Tracheal epithelial cell (primary cell): ENCODE results near the gene RPL35A. TPM values are rescaled to one million over a fixed set of nuclear protein-coding genes. Genes with fewer than 3 reads are reported as not detected.

Experiments
- total RNA-seq: library from RNA; depleted of rRNA; stranded (reverse); fragments of >200 nt; gene quantifications from 2 replicates; pipeline ENCODE4 v1.2.1, GENCODE V29; 2014

RPL35A gene
- total RNA-seq: 563 and 646 TPM in 2 replicates

DNA sequence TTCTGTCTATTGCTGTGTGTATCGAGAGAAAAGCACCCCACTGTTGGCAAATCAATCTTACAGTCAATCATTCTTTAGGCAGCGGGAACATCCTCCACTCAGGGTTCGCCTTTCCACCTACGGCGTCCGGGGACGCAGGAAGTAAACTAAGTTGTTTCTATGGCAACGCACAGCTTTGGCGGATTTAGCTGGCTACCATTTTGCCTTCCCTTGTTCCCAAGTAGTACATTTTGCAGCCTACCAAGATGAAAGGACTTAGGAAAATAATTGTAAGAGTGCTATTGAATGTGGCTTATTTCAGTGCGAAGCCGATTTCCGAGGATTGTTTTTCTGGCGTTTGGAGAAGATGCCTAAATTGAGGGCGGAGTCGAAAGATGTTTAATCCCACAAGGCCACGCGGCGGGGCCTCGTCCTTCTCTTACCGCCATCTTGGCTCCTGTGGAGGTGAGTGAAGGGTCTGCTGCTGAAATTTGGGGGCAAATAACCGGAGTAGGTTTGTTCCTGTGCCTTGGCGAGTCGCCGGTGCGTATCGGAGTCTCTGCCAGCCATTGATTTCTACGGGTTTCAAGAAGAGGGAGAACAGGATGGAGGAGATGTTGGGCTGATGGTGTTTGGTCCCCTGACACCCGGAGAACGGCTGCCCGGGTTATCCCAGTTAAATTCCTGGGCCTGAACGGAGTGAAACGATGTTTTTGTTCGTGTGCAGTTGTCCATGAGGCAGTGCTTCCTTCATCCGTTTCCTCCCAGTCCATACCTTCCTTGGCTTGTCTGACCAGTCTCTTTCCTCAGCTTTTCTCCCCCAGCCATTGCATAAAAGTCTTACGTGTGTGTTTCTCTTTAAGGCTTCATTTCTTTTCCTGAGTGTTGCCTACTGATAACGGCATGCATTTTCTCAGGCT is at the start of gene RPL35A:
TSS of gene RPL35A (plus strand) at position 413 of the 899 bp plus-strand sequence. CDS start 778 bp downstream, outside the sequence.

DNA sequence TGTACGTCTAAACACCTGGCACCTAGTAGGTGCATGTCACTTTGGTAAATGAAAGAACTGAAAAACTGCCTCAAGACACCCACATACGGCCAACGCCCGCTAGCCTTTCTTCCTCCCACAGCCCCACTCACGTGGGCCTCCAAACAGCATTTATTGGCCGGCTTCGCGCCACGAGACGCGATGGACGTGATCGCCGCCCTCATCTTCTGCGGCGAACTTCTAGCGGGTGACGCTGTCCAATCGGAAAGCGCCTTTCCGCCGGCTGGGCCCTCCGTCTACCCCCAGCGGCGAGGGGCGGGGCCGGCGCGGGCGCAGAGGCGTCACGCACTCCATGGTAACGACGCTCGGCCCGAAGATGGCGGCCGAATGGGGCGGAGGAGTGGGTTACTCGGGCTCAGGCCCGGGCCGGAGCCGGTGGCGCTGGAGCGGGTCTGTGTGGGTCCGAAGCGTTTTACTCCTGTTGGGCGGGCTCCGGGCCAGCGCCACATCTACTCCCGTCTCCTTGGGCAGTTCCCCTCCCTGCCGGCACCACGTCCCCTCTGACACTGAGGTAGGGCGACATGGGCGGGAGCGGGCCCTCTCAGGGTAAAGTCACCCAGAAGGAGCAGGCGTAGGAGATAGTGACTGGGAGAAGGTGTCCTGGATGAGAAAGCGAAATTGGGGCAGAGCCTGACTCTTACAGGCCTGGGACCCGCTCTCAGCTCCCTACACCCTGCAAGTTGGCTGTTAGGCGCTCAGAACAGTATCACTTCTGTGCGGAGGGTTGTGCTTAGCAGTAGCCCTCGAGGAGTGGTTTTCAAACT is 10.1 kb downstream of the RPL35A start, which contains the start of gene LMLN:
TSS of gene LMLN (plus strand) at position 327 of the 803 bp plus-strand sequence. CDS start at position 356, 29 bp downstream.

Other genes with a start within 250 kb of the RPL35A start
- gene RUBCN, start 213.3 kb upstream of the RPL35A start, total RNA-seq: 7.7 and 9.9 TPM in 2 replicates
- gene FYTTD1, start 200.3 kb upstream of the RPL35A start, total RNA-seq: 65.2 and 72.8 TPM in 2 replicates
- 20.9 and 31.1 TPM in 2 replicates for gene LRCH3, start 158.9 kb upstream of the RPL35A start, total RNA-seq
- 4.7 and 5.3 TPM in 2 replicates for gene LMLN, start 10.0 kb downstream of the RPL35A start, total RNA-seq